Regular cardiac myocyte (primary cell): ENCODE data around the gene PCED1A. TPM values are rescaled to one million over a fixed set of nuclear protein-coding genes. Genes with fewer than 3 reads are reported as not detected.

ENCODE experiments used
- total RNA-seq: library from RNA; depleted of rRNA; stranded (reverse); fragments of >200 nt; gene quantifications from 2 replicates; pipeline ENCODE4 v1.2.3, GENCODE V29; 2014

PCED1A gene
- total RNA-seq: 22.8 and 35.8 TPM in 2 replicates

GRCh38 chr20:2840138-2840966 lies at the start of gene PCED1A, which contains the start of gene VPS16:
Gene PCED1A, minus strand, starts transcription at chr20:2840655. Its CDS starts 743 bp downstream, at chr20:2839912.
Gene VPS16, plus strand, starts transcription at chr20:2840745. Its CDS starts 30 bp downstream, at chr20:2840775.

GRCh38 chr20:2873010-2873746 lies 32.7 kb upstream of the PCED1A start, which contains the start of gene PTPRA:
Gene PTPRA, plus strand, starts transcription at chr20:2873481. Its CDS starts 90,797 bp downstream, at chr20:2964278.

GRCh38 chr20:2816030-2816582 lies 24.3 kb downstream of the PCED1A start, which contains the start of gene TMEM239:
Gene TMEM239, plus strand, starts transcription at chr20:2816364. Its CDS starts 191 bp downstream, at chr20:2816555.

GRCh38 chr20:2814587-2815051 lies 25.8 kb downstream of the PCED1A start, which contains the start of gene C20orf141:
Gene C20orf141, plus strand, starts transcription at chr20:2814987. Its CDS starts 198 bp downstream, at chr20:2815185.

GRCh38 chr20:2800521-2801285 lies 39.8 kb downstream of the PCED1A start, which contains the start of gene CPXM1:
Gene CPXM1, minus strand, starts transcription at chr20:2800627. Its CDS starts 55 bp downstream, at chr20:2800572.

Other genes starting within 250 kb of the PCED1A start
- 112 and 257 TPM in 2 replicates for gene NOP56, start 188.0 kb downstream of the PCED1A start, total RNA-seq
- gene IDH3B, start 176.4 kb downstream of the PCED1A start, total RNA-seq: 55.2 and 84.7 TPM in 2 replicates
- under 0.01 and 0.56 TPM in 2 replicates for gene EBF4, start 147.9 kb downstream of the PCED1A start, total RNA-seq
- gene CPXM1, start 40.0 kb downstream of the PCED1A start, total RNA-seq: 0.19 and 0.28 TPM in 2 replicates
- gene C20orf141, start 25.7 kb downstream of the PCED1A start, total RNA-seq: not detected in 2 replicates
- not detected in 2 replicates for gene TMEM239, start 24.3 kb downstream of the PCED1A start, total RNA-seq
- 44.5 and 52.9 TPM in 2 replicates for gene VPS16, start 90 bp upstream of the PCED1A start, total RNA-seq
- gene PTPRA, start 32.8 kb upstream of the PCED1A start, total RNA-seq: 25.1 and 30.2 TPM in 2 replicates
- 0.28 TPM in 1 of 2 replicates, not detected in the other for gene GNRH2, start 203.0 kb upstream of the PCED1A start, total RNA-seq
- 35.5 and 56.7 TPM in 2 replicates for gene MRPS26, start 205.4 kb upstream of the PCED1A start, total RNA-seq
- gene OXT, start 231.0 kb upstream of the PCED1A start, total RNA-seq: not detected in 2 replicates
- gene AVP, start 244.1 kb upstream of the PCED1A start, total RNA-seq: not detected in 2 replicates